ENCODE measurements around the gene TFAP2E. TPM values are rescaled to one million over a fixed set of nuclear protein-coding genes. Genes with fewer than 3 reads are reported as not detected.

TFAP2E gene
- total and polyA plus RNA-seq, 2 donors, result 0.52 to 4.7 TPM

GRCh38 chr1:35560256-35561225 lies 12.6 kb upstream of the TFAP2E start:
- peaks cover 16% of the 10 kb centered on the region in 2 donors for H3K36me3 ChIP-seq (ENCODE audit: control insufficient read depth in 2 of 2, insufficient read depth in 2 of 2, low read length in 1 of 2)
- no peak overlapping the region for H3K27ac ChIP-seq (ENCODE audit: low read depth in 1 of 2, low read length in 1 of 2)
- H3K9me3 ChIP-seq (ENCODE audit: control insufficient read depth in 2 of 2, insufficient read depth in 1 of 2, low read length in 1 of 2), result peaks cover 0 to 1% of the 10 kb centered on the region in 2 donors
- H3K4me3 ChIP-seq (ENCODE audit: low read length in 2 of 2), result no peak overlapping the region
- DNase-seq (ENCODE audit: low read depth in 6 of 9, low spot score in 9 of 9), result no peak
- WGBS, result 95% methylated on average over 44 of the region's 44 CpGs
- no peaks in the 10 kb centered on the region for H3K27me3 ChIP-seq (ENCODE audit: control insufficient read depth in 2 of 2, insufficient read depth in 1 of 2, low read length in 1 of 2)
- H3K4me1 ChIP-seq (ENCODE audit: control insufficient read depth in 2 of 2, insufficient read depth in 2 of 2, low read length in 2 of 2), result peaks cover 13 to 41% of the 10 kb centered on the region in 2 donors

GRCh38 chr1:35561297-35561971 lies 11.7 kb upstream of the TFAP2E start:
- DNase-seq (ENCODE audit: low read depth in 6 of 9, low spot score in 9 of 9), result no peak
- 96% methylated on average over 11 of the region's 11 CpGs for WGBS
- H3K27ac ChIP-seq (ENCODE audit: low read depth in 1 of 2, low read length in 1 of 2), result no peak overlapping the region
- H3K36me3 ChIP-seq (ENCODE audit: control insufficient read depth in 2 of 2, insufficient read depth in 2 of 2, low read length in 1 of 2), result peaks cover 16 to 18% of the 10 kb centered on the region in 2 donors
- H3K27me3 ChIP-seq (ENCODE audit: control insufficient read depth in 2 of 2, insufficient read depth in 1 of 2, low read length in 1 of 2), result no peaks in the 10 kb centered on the region
- H3K9me3 ChIP-seq (ENCODE audit: control insufficient read depth in 2 of 2, insufficient read depth in 1 of 2, low read length in 1 of 2), result peaks cover 0 to 1% of the 10 kb centered on the region in 2 donors
- H3K4me1 ChIP-seq (ENCODE audit: control insufficient read depth in 2 of 2, insufficient read depth in 2 of 2, low read length in 2 of 2), result peaks cover 7 to 39% of the 10 kb centered on the region in 2 donors
- H3K4me3 ChIP-seq (ENCODE audit: low read length in 2 of 2), result no peak overlapping the region

GRCh38 chr1:35561972-35562680 lies 11.0 kb upstream of the TFAP2E start:
- no peak for DNase-seq (ENCODE audit: low read depth in 6 of 9, low spot score in 9 of 9)
- H3K4me1 ChIP-seq (ENCODE audit: control insufficient read depth in 2 of 2, insufficient read depth in 2 of 2, low read length in 2 of 2), result peaks cover 4 to 37% of the 10 kb centered on the region in 2 donors
- H3K27me3 ChIP-seq (ENCODE audit: control insufficient read depth in 2 of 2, insufficient read depth in 1 of 2, low read length in 1 of 2), result no peaks in the 10 kb centered on the region
- H3K9me3 ChIP-seq (ENCODE audit: control insufficient read depth in 2 of 2, insufficient read depth in 1 of 2, low read length in 1 of 2), result peaks cover 0 to 1% of the 10 kb centered on the region in 2 donors
- no peak overlapping the region for H3K4me3 ChIP-seq (ENCODE audit: low read length in 2 of 2)
- H3K36me3 ChIP-seq (ENCODE audit: control insufficient read depth in 2 of 2, insufficient read depth in 2 of 2, low read length in 1 of 2), result peaks cover 16 to 22% of the 10 kb centered on the region in 2 donors
- WGBS, result 98% methylated on average over 15 of the region's 15 CpGs
- no peak overlapping the region for H3K27ac ChIP-seq (ENCODE audit: low read depth in 1 of 2, low read length in 1 of 2)

- 24% methylated on average over 12 of the region's 12 CpGs for WGBS
- Histone ChIP-seq H3K36me3 (ENCODE audit: control insufficient read depth in 2 of 2, insufficient read depth in 2 of 2, low read length in 1 of 2) (peaks cover 16 to 22% of the 10 kb centered on the region in 2 donors), H3K4me1 (ENCODE audit: control insufficient read depth in 2 of 2, insufficient read depth in 2 of 2, low read length in 2 of 2) (peaks cover 2 to 34% of the 10 kb centered on the region in 2 donors), H3K9me3 (ENCODE audit: control insufficient read depth in 2 of 2, insufficient read depth in 1 of 2, low read length in 1 of 2) (no peaks in the 10 kb centered on the region), H3K27ac (ENCODE audit: low read depth in 1 of 2, low read length in 1 of 2) (no peak overlapping the region), H3K27me3 (ENCODE audit: control insufficient read depth in 2 of 2, insufficient read depth in 1 of 2, low read length in 1 of 2) (no peaks in the 10 kb centered on the region), H3K4me3 (ENCODE audit: low read length in 2 of 2) (no peak overlapping the region)
- no peak for DNase-seq (ENCODE audit: low read depth in 6 of 9, low spot score in 9 of 9)
These were observed 9.9 kb upstream of the TFAP2E start for GRCh38 chr1:35563166-35563565.

- Histone ChIP-seq H3K27me3 (ENCODE audit: control insufficient read depth in 2 of 2, insufficient read depth in 1 of 2, low read length in 1 of 2) (no peaks in the 10 kb centered on the region), H3K27ac (ENCODE audit: low read depth in 1 of 2, low read length in 1 of 2) (no peak overlapping the region), H3K4me1 (ENCODE audit: control insufficient read depth in 2 of 2, insufficient read depth in 2 of 2, low read length in 2 of 2) (peaks cover 0 to 28% of the 10 kb centered on the region in 2 donors), H3K9me3 (ENCODE audit: control insufficient read depth in 2 of 2, insufficient read depth in 1 of 2, low read length in 1 of 2) (no peaks in the 10 kb centered on the region), H3K4me3 (ENCODE audit: low read length in 2 of 2) (no peak overlapping the region), H3K36me3 (ENCODE audit: control insufficient read depth in 2 of 2, insufficient read depth in 2 of 2, low read length in 1 of 2) (peaks cover 16 to 22% of the 10 kb centered on the region in 2 donors)
- DNase-seq (ENCODE audit: low read depth in 6 of 9, low spot score in 9 of 9), result peak in 8 of 9 donors; percentile 72 to 91 (median 82)
- 85% methylated on average over 9 of the region's 9 CpGs for WGBS
These were observed 8.9 kb upstream of the TFAP2E start for GRCh38 chr1:35564037-35564883.

- DNase-seq (ENCODE audit: low read depth in 6 of 9, low spot score in 9 of 9), result no peak
- WGBS, result 96% methylated on average over 28 of the region's 28 CpGs
- peaks cover 16 to 22% of the 10 kb centered on the region in 2 donors for H3K36me3 ChIP-seq (ENCODE audit: control insufficient read depth in 2 of 2, insufficient read depth in 2 of 2, low read length in 1 of 2)
These were observed 8.0 kb upstream of the TFAP2E start for GRCh38 chr1:35564884-35565741.

GRCh38 chr1:35565742-35566133 lies 7.4 kb upstream of the TFAP2E start:
- Histone ChIP-seq H3K27ac (ENCODE audit: low read depth in 1 of 2, low read length in 1 of 2) (no peak overlapping the region), H3K27me3 (ENCODE audit: control insufficient read depth in 2 of 2, insufficient read depth in 1 of 2, low read length in 1 of 2) (peaks cover 0 to 4% of the 10 kb centered on the region in 2 donors), H3K4me1 (ENCODE audit: control insufficient read depth in 2 of 2, insufficient read depth in 2 of 2, low read length in 2 of 2) (peaks cover 0 to 28% of the 10 kb centered on the region in 2 donors), H3K36me3 (ENCODE audit: control insufficient read depth in 2 of 2, insufficient read depth in 2 of 2, low read length in 1 of 2) (peaks cover 14 to 22% of the 10 kb centered on the region in 2 donors), H3K4me3 (ENCODE audit: low read length in 2 of 2) (no peak overlapping the region), H3K9me3 (ENCODE audit: control insufficient read depth in 2 of 2, insufficient read depth in 1 of 2, low read length in 1 of 2) (no peaks in the 10 kb centered on the region)
- DNase-seq (ENCODE audit: low read depth in 6 of 9, low spot score in 9 of 9), result no peak
- WGBS, result 97% methylated on average over 11 of the region's 11 CpGs

More at GRCh38 chr1:35564884-35565741, 8.0 kb upstream of the TFAP2E start:
- no peak overlapping the region for H3K4me3 ChIP-seq (ENCODE audit: low read length in 2 of 2)
- peaks cover 0 to 28% of the 10 kb centered on the region in 2 donors for H3K4me1 ChIP-seq (ENCODE audit: control insufficient read depth in 2 of 2, insufficient read depth in 2 of 2, low read length in 2 of 2)
- no peaks in the 10 kb centered on the region for H3K9me3 ChIP-seq (ENCODE audit: control insufficient read depth in 2 of 2, insufficient read depth in 1 of 2, low read length in 1 of 2)
- no peak overlapping the region for H3K27ac ChIP-seq (ENCODE audit: low read depth in 1 of 2, low read length in 1 of 2)
- H3K27me3 ChIP-seq (ENCODE audit: control insufficient read depth in 2 of 2, insufficient read depth in 1 of 2, low read length in 1 of 2), result peaks cover 0 to 2% of the 10 kb centered on the region in 2 donors
